Hippocampal formation (tissue), 2 donors: Measurements from ENCODE around the gene TPX2.
A peak's percentile ranks its signal among the peaks of the same experiment; 100 is the strongest.

Experiments
- DNase-seq, 2 donors: peaks; one replicate each; lab custom pipeline; 2025; lab: John Stamatoyannopoulos, UW

TPX2 gene

GRCh38 chr20:31706607-31707257, 32.4 kb upstream of the TPX2 start:
- no peak for DNase-seq

- DNase-seq, result no peak
Observed at GRCh38 chr20:31707258-31707615, 31.9 kb upstream of the TPX2 start.

GRCh38 chr20:31707994-31708735, 30.9 kb upstream of the TPX2 start:
- no peak for DNase-seq

GRCh38 chr20:31708736-31709534, 30.2 kb upstream of the TPX2 start:
- no peak for DNase-seq

- no peak for DNase-seq
Observed at GRCh38 chr20:31709939-31710338, 29.2 kb upstream of the TPX2 start.

GRCh38 chr20:31710423-31711108, 28.5 kb upstream of the TPX2 start:
- DNase-seq, result no peak

GRCh38 chr20:31711179-31712111, 27.6 kb upstream of the TPX2 start:
- no peak for DNase-seq

- no peak for DNase-seq
Observed at GRCh38 chr20:31712112-31712553, 27.0 kb upstream of the TPX2 start.

- peak; percentile 77 to 91 for DNase-seq
Observed at GRCh38 chr20:31712564-31713311, 26.4 kb upstream of the TPX2 start.

GRCh38 chr20:31713312-31714273, 25.5 kb upstream of the TPX2 start:
- DNase-seq, result no peak

- DNase-seq, result no peak
Observed at GRCh38 chr20:31715766-31716165, 23.3 kb upstream of the TPX2 start.

- DNase-seq, result no peak
Observed at GRCh38 chr20:31716351-31716750, 22.7 kb upstream of the TPX2 start.

- DNase-seq, result no peak
Observed at GRCh38 chr20:31716818-31717477, 22.1 kb upstream of the TPX2 start.

GRCh38 chr20:31717478-31718201, 21.4 kb upstream of the TPX2 start:
- no peak for DNase-seq

- no peak for DNase-seq
Observed at GRCh38 chr20:31718952-31719643, 20.0 kb upstream of the TPX2 start.

- peak; percentile 31 to 63 for DNase-seq
Observed at GRCh38 chr20:31719644-31720485, 19.2 kb upstream of the TPX2 start.
